NT2/D1 (cell line): ENCODE measurements around the gene NEUROG1.
A peak's percentile ranks its signal among the peaks of the same experiment; 100 is the strongest.

Source experiments
- DNase-seq: peaks from one replicate; pipeline ENCODE4 v3.0.0-alpha.2; 2011; ENCODE audit warnings: low read depth, low spot score
- H3K27me3 ChIP-seq: 2 replicates; pipeline ENCODE4 v1.6.0; 2011; ENCODE audit warnings: mild to moderate bottlenecking; ENCODE audit not compliant: insufficient read length, insufficient read depth
- H3K36me3 ChIP-seq: 2 replicates; pipeline ENCODE4 v1.6.1; 2011; ENCODE audit warnings: mild to moderate bottlenecking, low read length, mixed read lengths; ENCODE audit not compliant: insufficient read depth, insufficient read length
- H3K4me1 ChIP-seq: 2 replicates; pipeline ENCODE4 v1.5.1; 2011; ENCODE audit not compliant: insufficient read depth, insufficient read length
- H3K4me3 ChIP-seq: 2 replicates; pipeline ENCODE4 v1.5.1; 2011; ENCODE audit warnings: low read depth; ENCODE audit not compliant: insufficient read length
- H3K9ac ChIP-seq: 2 replicates; pipeline ENCODE4 v1.6.0; 2011; ENCODE audit warnings: low read depth; ENCODE audit not compliant: insufficient read length
- H3K9me3 ChIP-seq: 2 replicates; pipeline ENCODE4 v1.5.1; 2011; ENCODE audit warnings: mild to moderate bottlenecking, low read length; ENCODE audit not compliant: insufficient read depth
- SUZ12 ChIP-seq: IDR thresholded peaks from 2 replicates; pipeline ENCODE4 v1.6.1; 2011; ENCODE audit not compliant: insufficient read length, insufficient read depth; ENCODE audit errors: extremely low read depth
- YY1 ChIP-seq: IDR thresholded peaks from 2 replicates; pipeline ENCODE4 v1.6.1; 2011; ENCODE audit not compliant: insufficient read length, insufficient read depth
- ZNF274 ChIP-seq: IDR thresholded peaks from 2 replicates; pipeline ENCODE4 v1.6.1; 2011; ENCODE audit warnings: mild to moderate bottlenecking, low read depth, low read length

NEUROG1 gene

GRCh38 chr5:135577421-135577820, 41.7 kb upstream of the NEUROG1 start:
- Histone ChIP-seq H3K9ac (peak overlapping the region; percentile 59), H3K4me1 (peaks cover 4% of the 10 kb centered on the region), H3K27me3 (peaks cover 30% of the 10 kb centered on the region), H3K9me3 (no peaks in the 10 kb centered on the region), H3K4me3 (no peak overlapping the region), H3K36me3 (peaks cover 35% of the 10 kb centered on the region)
- TF ChIP-seq YY1 (no peak), ZNF274 (no peak), SUZ12 (no peak)
- DNase-seq = no peak

GRCh38 chr5:135576075-135576599, 40.4 kb upstream of the NEUROG1 start:
- H3K9ac ChIP-seq = no peak overlapping the region

GRCh38 chr5:135574493-135574892, 38.7 kb upstream of the NEUROG1 start:
- Histone ChIP-seq H3K4me3 (no peak overlapping the region), H3K9me3 (no peaks in the 10 kb centered on the region), H3K9ac (no peak overlapping the region), H3K36me3 (peaks cover 44% of the 10 kb centered on the region), H3K4me1 (peaks cover 8% of the 10 kb centered on the region), H3K27me3 (peaks cover 18% of the 10 kb centered on the region)
- TF ChIP-seq SUZ12 (no peak), YY1 (no peak), ZNF274 (no peak)
- DNase-seq = no peak

More at GRCh38 chr5:135576075-135576599, 40.4 kb upstream of the NEUROG1 start:
- H3K36me3 ChIP-seq = peaks cover 41% of the 10 kb centered on the region
- TF ChIP-seq SUZ12 = no peak
- no peak for TF ChIP-seq YY1
- H3K4me1 ChIP-seq = peaks cover 6% of the 10 kb centered on the region
- H3K9me3 ChIP-seq = no peaks in the 10 kb centered on the region
- DNase-seq = no peak
- no peak overlapping the region for H3K4me3 ChIP-seq
- H3K27me3 ChIP-seq = peaks cover 30% of the 10 kb centered on the region

- peaks cover 10% of the 10 kb centered on the region for H3K4me1 ChIP-seq
These were observed 36.1 kb upstream of the NEUROG1 start for GRCh38 chr5:135571902-135572301.

DNA sequence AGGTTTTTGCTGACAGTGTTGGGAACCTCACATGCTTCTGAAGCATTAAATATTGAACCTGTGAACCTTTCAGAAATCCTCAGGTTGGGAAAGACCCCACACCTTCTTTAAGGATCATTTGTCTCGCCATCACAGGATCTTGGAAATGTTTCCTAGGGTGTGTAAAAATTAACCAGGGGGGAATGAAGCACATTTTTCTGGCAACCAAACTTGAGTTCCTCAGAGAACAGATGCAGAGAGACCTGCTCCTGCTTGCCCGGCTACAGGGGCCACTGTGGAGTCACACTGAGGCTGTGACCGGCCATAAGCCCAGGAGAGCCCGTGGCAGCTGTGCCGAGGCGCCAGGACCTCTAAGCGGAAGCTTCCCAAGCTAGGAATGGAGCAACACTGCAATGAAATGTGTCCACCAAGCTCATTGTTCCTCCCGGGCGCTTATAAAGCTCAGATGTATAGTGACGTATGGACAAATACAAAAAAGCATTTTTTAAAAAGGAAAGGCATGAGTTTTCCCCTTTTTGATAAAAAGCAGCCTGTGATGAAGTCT, 35.4 kb upstream of the NEUROG1 start:
- Histone ChIP-seq H3K4me3 (no peak overlapping the region), H3K9ac (no peak overlapping the region), H3K9me3 (no peaks in the 10 kb centered on the region), H3K4me1 (peaks cover 10% of the 10 kb centered on the region), H3K27me3 (no peaks in the 10 kb centered on the region), H3K36me3 (peaks cover 38% of the 10 kb centered on the region)
- DNase-seq = no peak
- TF ChIP-seq SUZ12 (no peak), YY1 (no peak), ZNF274 (no peak)

More at GRCh38 chr5:135571902-135572301, 36.1 kb upstream of the NEUROG1 start:
- no peaks in the 10 kb centered on the region for H3K9me3 ChIP-seq
- peaks cover 38% of the 10 kb centered on the region for H3K36me3 ChIP-seq
- DNase-seq = no peak
- H3K9ac ChIP-seq = no peak overlapping the region
- no peak overlapping the region for H3K4me3 ChIP-seq
- no peak for TF ChIP-seq YY1
- no peak for TF ChIP-seq SUZ12
- no peak for TF ChIP-seq ZNF274
- H3K27me3 ChIP-seq = no peaks in the 10 kb centered on the region

DNA sequence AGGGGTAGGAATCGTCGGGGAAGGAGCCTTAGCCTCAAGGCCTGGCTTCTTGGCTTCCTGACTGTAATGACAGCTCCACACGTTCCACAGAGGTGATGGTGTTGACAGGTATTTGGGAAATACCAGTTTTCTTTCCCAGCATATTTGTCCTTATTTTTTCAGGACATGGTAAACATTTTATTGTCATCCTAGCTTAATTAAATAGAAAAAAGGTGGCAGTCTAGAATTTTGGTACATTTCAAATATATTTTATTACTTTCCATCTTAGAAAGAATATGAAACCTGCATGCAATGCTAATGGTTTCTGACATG, 34.6 kb upstream of the NEUROG1 start:
- Histone ChIP-seq H3K27me3 (no peaks in the 10 kb centered on the region), H3K9ac (no peak overlapping the region), H3K36me3 (peaks cover 35% of the 10 kb centered on the region), H3K9me3 (no peaks in the 10 kb centered on the region), H3K4me1 (peaks cover 10% of the 10 kb centered on the region), H3K4me3 (no peak overlapping the region)
- TF ChIP-seq YY1 (no peak), ZNF274 (no peak), SUZ12 (no peak)
- no peak for DNase-seq

- TF ChIP-seq YY1 (no peak), ZNF274 (no peak), SUZ12 (no peak)
- Histone ChIP-seq H3K36me3 (peaks cover 30% of the 10 kb centered on the region), H3K4me1 (peaks cover 10% of the 10 kb centered on the region), H3K9ac (no peak overlapping the region), H3K4me3 (no peak overlapping the region), H3K27me3 (no peaks in the 10 kb centered on the region), H3K9me3 (no peaks in the 10 kb centered on the region)
- peak; percentile 58 for DNase-seq
These were observed 34.1 kb upstream of the NEUROG1 start for GRCh38 chr5:135569755-135570452.

- H3K4me3 ChIP-seq = no peak overlapping the region
- no peak for DNase-seq
- peaks cover 20% of the 10 kb centered on the region for H3K36me3 ChIP-seq
- no peaks in the 10 kb centered on the region for H3K27me3 ChIP-seq
- H3K9ac ChIP-seq = no peak overlapping the region
- no peaks in the 10 kb centered on the region for H3K9me3 ChIP-seq
- peaks cover 10% of the 10 kb centered on the region for H3K4me1 ChIP-seq
- TF ChIP-seq YY1 = no peak
- no peak for TF ChIP-seq SUZ12
- no peak for TF ChIP-seq ZNF274
These were observed 33.2 kb upstream of the NEUROG1 start for GRCh38 chr5:135568923-135569360.
